ENCODE results near the gene OR4D9.

Gene OR4D9

DNA sequence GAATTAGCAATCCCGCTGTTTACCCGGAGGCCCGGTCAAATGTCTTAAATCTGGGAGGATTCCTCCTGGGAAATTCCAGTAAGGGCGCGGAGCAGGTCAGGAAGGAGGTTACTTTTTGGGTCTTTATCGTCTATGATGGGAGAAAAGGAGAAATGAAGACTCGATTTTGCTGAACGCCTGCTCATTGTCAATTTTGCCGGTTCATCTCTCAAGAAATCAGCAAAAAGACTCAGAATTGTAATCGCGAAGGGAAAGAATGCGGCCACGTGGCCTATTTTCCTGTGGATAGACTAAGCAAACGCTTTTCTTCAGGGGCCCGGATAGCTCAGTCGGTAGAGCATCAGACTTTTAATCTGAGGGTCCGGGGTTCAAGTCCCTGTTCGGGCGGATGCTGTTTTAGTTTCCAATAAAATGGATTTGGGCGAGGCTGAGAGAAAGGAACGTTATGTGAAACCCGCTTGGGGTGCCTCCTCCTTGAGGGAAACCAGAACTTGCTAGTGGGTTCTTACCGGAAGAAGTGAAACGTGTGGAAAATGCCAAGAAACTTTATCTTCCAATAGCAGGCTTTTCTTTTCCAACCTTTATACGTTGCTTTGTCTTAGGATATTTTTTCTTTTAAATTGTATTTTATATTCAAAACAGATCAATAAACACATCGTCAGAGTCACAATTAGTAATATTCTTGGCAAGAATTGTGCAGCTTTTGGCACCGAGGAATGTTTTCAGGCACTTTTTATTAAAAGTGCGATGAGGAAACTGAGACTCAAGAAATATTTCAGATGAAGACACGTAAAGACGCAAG is 45.0 kb downstream of the OR4D9 start:
- peak overlapping the region; percentile 61 for H3K4me3 ChIP-seq (ENCODE audit: low read depth, low read length)
- peak; percentile 72 for DNase-seq (ENCODE audit: low read depth)

DNA sequence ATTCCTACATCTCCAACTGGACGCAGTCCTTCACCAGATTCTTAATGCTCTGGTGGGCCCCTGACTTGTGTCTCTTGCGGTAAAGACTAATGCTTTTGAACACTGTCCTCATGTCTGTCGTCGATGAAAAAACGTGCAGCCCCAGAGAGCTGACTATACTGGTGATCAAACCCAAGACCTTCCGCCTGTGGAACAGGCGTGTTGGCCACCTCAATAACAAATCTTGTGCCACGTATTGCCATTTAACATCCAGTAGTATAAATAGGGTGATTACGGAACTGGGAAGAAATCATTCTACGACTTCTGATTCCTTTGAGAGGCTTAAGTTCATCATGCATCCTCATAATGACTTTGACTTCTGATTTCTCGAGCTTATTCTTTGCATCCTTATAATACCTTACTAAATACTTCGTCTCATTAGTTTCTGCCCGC is 45.6 kb downstream of the OR4D9 start:
- no peak for DNase-seq (ENCODE audit: low read depth)
- TF ChIP-seq, protein P1, sequence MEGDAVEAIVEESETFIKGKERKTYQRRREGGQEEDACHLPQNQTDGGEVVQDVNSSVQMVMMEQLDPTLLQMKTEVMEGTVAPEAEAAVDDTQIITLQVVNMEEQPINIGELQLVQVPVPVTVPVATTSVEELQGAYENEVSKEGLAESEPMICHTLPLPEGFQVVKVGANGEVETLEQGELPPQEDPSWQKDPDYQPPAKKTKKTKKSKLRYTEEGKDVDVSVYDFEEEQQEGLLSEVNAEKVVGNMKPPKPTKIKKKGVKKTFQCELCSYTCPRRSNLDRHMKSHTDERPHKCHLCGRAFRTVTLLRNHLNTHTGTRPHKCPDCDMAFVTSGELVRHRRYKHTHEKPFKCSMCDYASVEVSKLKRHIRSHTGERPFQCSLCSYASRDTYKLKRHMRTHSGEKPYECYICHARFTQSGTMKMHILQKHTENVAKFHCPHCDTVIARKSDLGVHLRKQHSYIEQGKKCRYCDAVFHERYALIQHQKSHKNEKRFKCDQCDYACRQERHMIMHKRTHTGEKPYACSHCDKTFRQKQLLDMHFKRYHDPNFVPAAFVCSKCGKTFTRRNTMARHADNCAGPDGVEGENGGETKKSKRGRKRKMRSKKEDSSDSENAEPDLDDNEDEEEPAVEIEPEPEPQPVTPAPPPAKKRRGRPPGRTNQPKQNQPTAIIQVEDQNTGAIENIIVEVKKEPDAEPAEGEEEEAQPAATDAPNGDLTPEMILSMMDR (IDR thresholded peaks at IDR 0.05; ENCODE audit: low read depth, low read length, missing control alignments): no peak
- peak overlapping the region; percentile 55 for H3K4me3 ChIP-seq (ENCODE audit: low read depth, low read length)

More for the DNA sequence above, 45.0 kb downstream of the OR4D9 start:
- TF ChIP-seq, protein P1 (IDR thresholded peaks at IDR 0.05; ENCODE audit: low read depth, low read length, missing control alignments): no peak

DNA sequence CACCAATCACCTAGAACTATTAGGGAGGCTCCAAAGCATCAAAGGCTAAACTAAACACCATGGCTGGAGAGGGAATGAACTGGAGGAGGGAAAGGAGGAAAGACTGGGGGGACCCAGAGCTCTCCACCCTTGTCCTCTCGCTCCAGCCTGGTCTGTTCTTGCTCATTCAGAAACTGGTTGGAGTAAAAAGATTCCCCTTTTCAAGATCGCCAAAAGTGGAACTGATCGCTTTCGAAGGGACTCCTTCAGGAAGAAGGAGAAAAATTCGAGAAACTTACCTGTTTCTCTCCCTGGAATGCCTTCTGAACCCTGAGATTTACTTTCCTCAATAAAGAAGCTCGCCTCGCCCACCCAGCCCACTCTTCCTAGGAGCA is 46.9 kb downstream of the OR4D9 start:
- DNase-seq (ENCODE audit: low read depth): no peak
- H3K4me3 ChIP-seq (ENCODE audit: low read depth, low read length): peak overlapping the region; percentile 46; the same call in 1 of the 2 replicates
- TF ChIP-seq, protein P1 (IDR thresholded peaks at IDR 0.05; ENCODE audit: low read depth, low read length, missing control alignments): no peak

DNA sequence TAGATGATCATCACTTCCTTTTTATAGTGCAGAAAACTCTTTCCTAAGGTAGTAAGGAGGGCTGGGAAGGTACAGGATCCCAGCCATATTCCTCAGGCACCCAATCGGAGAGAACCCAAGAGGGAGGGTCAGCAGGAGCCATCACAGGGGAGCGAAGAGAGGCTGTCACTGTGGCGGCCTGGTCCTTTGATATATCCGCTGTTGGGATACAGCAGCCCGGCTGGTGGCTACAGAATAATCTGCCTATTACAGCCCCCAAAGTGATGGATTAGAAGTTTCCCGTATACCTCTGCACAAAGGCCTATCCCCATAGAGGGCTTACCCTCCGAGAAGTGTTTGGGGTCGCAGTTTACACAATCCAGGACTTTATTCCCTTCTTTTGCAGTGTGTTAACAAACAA is 48.5 kb downstream of the OR4D9 start:
- no peak for DNase-seq (ENCODE audit: low read depth)
- H3K4me3 ChIP-seq (ENCODE audit: low read depth, low read length): peak overlapping the region; percentile 10
- TF ChIP-seq, protein P1 (IDR thresholded peaks at IDR 0.05; ENCODE audit: low read depth, low read length, missing control alignments): no peak

DNA sequence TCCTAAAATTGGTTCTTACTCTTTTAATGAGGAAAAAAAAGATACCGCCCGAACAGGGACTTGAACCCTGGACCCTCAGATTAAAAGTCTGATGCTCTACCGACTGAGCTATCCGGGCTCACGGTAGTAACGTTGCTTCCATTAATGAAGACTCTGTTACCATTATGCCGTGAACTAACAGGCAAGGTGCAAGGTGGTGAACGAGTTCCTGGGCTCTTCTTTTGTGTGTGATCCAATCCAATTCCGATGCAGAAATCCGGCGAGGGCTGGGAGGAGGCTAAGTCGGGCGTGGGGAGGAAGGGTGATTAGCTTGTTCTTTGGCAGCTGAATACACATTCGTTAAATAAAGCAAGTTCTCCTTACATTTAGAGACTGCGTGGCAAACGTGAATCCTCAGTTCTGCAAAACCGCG is 49.0 kb downstream of the OR4D9 start:
- H3K4me3 ChIP-seq (ENCODE audit: low read depth, low read length): peak overlapping the region; percentile 72
- DNase-seq (ENCODE audit: low read depth): peak; percentile 77
- TF ChIP-seq, protein P1 (IDR thresholded peaks at IDR 0.05; ENCODE audit: low read depth, low read length, missing control alignments): no peak

DNA sequence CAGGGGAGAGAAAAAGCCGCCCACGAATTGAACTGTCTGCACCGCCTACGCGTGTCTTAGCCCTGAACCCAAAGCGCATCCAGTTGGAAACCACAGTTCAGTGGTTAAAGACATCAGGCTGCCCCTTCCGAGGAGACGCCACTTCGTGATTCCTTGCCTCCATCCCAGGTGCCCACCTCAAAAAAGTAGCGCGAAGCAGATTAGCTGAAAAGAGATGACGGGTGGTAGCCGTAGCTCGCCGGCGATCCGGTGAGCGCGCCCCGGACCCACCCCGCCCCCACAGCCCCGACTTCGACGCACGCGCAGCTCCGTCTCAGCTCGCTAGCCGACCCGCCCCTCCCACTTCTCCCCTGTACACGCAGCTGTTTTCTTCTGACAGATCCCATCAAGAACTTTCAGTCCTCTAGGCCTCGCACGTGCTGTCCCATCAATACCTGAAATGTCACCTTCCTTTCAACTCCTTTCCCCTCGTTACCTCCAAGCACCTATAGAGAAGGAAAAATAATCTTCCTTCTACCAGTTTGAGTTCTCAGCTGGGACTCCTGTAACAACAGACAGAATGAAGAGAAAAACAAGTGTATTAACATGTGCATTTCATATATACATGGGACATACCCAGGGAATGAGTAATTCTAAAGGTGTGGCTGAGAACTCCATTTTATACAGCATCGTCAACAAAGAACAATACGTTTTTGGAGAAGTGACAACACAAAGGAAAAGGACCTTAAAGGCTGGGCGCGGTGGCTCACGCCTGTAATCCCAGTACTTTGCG is 49.5 kb downstream of the OR4D9 start:
- TF ChIP-seq, protein P1 (IDR thresholded peaks at IDR 0.05; ENCODE audit: low read depth, low read length, missing control alignments): no peak
- peak overlapping the region; percentile 72 for H3K4me3 ChIP-seq (ENCODE audit: low read depth, low read length)
- DNase-seq (ENCODE audit: low read depth): peak; percentile 68
